ENCODE results near the gene ARMH3.

Gene ARMH3

DNA sequence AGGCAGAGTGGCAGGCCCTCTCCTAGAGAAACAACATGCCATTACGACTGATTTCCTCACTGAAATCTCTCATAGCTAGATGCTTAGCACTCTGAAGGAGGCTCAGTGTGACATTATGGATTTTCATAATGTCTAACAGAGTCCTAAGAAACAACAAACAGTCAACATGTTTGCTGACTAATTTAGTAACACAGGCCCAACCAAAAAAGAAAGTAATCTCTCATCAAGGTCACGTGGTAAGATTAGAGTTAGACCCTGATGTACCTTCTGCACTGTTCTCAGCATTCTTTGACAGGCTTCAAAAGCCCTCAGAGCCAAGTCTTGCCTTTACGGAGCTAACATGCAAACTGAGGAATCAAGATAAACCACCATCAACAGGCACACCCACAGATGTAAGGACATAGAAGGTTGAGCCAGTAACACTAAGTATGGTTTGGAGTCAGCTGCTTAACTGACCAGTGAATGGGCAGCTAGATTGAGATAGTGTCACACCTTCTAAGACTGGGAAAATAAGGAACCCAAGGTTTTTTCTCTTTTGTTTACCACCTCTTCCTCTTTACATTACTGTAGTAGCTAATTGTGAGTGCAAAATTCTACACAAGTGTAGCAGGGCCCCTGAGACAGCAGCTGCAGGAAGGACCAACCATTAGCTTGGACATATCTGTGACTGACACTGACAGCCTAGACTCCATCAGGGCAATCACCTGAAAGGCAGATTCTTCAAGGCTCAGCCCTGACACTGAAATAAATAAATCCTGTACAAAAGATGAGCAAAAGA, 197.1 kb downstream of the ARMH3 start:
- no peak for DNase-seq (ENCODE audit: low spot score)
- no peak for FAIRE-seq

GRCh38 chr10:101857802-101858476, 198.0 kb downstream of the ARMH3 start:
- no peak for DNase-seq (ENCODE audit: low spot score)
- FAIRE-seq = no peak

DNA sequence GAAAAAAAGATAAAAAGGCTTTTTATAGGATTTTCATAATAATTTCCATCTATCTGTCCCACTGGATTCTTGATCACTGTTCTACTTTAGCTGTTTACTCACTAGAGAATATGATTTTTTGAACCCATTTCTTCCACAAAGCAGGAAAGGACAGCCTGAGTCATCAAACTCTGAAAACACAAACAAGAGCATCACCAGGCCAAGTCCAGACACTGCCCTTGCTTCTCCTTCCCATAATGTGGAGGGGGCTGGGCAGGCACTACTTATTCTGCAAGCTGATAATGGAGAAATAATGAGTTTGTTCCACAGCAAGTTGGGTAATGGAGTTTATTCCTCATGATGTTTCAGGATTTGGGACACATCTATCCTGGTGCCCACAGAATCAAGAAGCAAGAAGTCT, 199.3 kb downstream of the ARMH3 start:
- FAIRE-seq (no peak), DNase-seq (ENCODE audit: low spot score) (no peak)

DNA sequence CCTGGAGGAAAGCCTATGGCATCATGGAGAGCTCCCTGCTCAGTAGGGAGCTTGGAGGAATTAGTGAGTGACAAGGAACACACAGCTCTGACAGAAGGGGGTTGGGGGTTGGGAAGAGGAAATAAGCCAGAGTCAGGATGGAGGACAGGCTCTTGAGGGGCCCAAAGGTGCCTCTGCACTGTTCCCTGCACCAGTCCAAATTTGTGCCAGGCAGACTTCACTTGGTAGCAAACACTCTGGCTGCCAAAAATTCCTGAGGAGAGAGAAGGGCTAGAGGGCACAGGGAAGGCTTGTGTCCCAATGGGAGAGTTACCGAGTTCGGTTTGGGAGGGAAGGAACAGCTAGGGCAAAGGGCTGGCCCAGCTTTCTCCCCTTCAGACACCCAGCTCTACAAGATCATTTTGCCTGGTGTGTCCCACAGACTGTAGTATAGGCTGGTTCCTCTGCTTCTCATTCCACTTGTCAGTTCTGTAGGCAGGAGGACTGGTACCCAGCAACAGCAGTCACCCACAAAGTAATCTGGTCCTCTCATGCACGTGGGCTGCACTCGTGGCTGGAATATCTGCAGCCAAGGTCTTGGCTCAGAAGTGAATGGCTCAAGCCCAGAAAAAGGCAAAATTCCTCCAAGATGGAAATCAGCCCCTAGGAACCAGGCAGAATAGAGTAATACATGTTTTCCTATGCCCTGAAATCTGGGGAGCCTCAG, 204.4 kb downstream of the ARMH3 start:
- FAIRE-seq (no peak), DNase-seq (ENCODE audit: low spot score) (no peak)

GRCh38 chr10:101850749-101851148, 205.2 kb downstream of the ARMH3 start:
- DNase-seq (ENCODE audit: low spot score) (no peak), FAIRE-seq (no peak)

GRCh38 chr10:101848894-101849351, 207.1 kb downstream of the ARMH3 start:
- DNase-seq (ENCODE audit: low spot score) (no peak), FAIRE-seq (no peak)

- FAIRE-seq = no peak
- no peak for DNase-seq (ENCODE audit: low spot score)
Measured at GRCh38 chr10:101848408-101848807, 207.6 kb downstream of the ARMH3 start.

DNA sequence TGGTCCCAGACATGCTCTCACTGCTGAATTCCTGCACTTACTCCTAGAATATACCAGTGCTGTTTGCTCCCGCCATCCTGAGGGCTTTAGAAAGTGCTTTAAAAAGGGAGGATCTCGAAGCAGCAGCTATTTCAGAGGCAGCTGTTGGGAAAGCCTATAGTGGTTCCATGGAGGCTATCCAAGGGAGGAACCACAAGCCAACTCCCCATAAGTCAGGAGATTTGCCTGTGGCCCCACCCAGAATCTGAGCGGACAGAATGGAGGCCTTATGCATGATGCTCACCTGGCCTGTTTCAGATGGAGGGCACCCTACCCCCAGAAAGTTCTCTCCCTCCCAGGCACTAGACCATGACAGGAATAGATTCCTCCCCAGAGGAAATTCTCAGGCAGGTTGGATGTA, 210.1 kb downstream of the ARMH3 start:
- no peak for FAIRE-seq

DNA sequence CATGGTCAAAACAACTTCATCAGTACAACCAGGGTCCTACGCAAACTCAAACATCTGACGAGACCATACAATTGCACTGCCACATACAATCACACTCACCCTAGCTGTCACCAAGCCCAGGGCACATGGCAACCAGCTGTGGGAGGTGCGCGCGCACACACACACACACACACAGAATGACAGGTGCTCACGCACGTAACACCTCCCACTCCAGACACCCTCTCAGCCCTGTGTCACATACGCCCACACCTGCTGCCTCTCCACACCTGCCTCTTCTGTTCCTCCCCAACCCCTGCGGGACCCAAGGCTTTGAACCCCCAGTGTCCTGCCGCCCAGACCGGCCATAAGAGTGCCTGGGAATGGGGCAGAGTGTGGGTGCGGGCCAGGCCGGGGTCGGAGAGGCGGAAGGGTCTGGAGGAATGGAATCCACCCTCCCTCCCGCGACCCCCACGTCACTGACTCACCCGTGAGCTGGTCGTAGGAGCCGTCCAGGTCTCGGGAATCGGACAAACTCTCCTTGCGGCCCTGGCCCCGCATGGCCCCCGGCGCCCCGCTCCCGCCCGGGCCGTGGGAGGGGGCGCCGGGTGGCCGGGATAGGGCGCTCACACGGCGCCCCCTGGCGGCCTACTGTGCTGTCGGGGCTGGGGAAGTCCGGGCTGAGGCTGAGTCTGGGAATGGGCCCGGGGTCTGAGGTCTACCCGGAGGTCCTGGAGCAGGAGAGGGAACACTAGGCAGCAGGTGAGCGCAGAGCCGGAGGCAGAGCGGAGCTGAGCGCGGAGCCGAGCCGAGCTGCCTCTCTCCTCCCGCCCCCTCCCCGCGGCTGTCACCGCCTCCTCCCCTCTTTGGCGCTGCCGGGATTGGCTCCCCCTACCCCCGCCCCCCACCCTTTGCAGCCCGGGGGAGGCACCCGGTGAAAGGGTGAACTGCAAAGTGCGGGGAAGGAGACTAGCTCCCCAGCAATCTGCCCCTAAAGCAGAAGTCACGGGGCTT, 212.6 kb downstream of the ARMH3 start, which contains the start of gene KCNIP2:
Gene KCNIP2, minus strand, starts transcription at position 769 of the 990 bp plus-strand sequence. Its CDS starts 232 bp downstream, at position 537.
- peak; percentile 50 for FAIRE-seq
- peak; percentile 67 for DNase-seq (ENCODE audit: low spot score)

More for the DNA sequence above, 210.1 kb downstream of the ARMH3 start:
- no peak for DNase-seq (ENCODE audit: low spot score)

- DNase-seq (ENCODE audit: low spot score) (no peak), FAIRE-seq (no peak)
Measured at GRCh38 chr10:101841826-101842225, 214.1 kb downstream of the ARMH3 start.

DNA sequence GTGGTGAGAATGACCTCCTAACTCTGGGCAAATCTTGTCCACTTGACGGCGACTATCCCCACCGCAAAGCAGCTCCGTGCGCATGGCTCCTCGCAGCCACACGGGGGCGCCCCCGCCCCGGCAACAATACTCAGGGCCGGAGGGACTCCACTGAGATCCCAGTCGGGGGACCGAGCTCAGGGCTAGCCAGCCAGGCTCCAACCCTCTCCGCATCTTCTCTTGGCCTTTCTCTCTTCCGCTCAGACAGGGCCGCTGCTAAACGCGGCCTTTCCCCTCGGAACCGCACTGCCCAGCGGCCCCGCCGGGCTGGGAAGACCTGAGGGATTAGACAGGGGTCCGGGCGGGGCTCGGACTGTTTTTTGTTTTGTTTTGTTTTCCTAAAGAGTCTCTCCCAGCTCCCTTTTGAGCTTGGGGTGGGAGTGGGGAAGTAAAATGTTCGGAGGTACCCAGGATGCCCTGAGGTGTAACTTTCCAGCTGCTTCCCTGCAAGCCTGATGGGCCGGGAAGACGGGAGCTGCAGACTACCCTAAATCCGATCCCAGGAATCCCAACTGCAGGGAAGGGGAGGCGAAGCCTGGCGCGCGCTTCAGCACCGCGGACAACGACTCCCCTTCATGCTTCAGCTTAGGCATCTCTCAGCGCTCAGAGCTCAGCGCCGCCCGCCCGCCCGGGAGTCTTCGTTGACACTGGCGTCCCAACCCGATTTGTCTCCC, 215.1 kb downstream of the ARMH3 start:
- peak; percentile 72 for FAIRE-seq

GRCh38 chr10:101840102-101840684, 215.8 kb downstream of the ARMH3 start:
- FAIRE-seq (no peak), DNase-seq (ENCODE audit: low spot score) (peak; percentile 47)

More for the DNA sequence above, 215.1 kb downstream of the ARMH3 start:
- DNase-seq (ENCODE audit: low spot score) = peak; percentile 88

- FAIRE-seq = no peak
- peak; percentile 80 for DNase-seq (ENCODE audit: low spot score)
Measured at GRCh38 chr10:101839416-101840063, 216.4 kb downstream of the ARMH3 start.

DNA sequence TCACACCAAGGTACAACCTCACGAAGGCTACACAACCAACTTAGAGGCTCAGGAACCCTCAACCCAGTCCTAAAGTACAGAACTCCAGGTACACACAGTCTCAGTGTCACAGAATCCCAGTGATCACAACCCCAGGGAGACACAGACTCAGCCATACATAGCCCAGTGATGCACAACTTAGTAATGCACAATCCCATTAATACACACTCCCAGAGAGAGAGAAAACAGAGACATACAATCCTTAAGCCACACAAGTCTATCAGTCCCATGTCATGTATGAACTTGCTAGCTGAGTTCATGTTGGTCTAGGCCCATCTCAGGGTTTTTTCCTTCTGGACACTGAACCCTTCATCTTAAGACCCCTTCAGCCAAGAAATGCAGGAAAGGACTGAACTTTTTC, 217.0 kb downstream of the ARMH3 start:
- FAIRE-seq (no peak), DNase-seq (ENCODE audit: low spot score) (no peak)

GRCh38 chr10:101838416-101838970, 217.5 kb downstream of the ARMH3 start:
- DNase-seq (ENCODE audit: low spot score) = no peak
- FAIRE-seq = no peak

GRCh38 chr10:101837748-101838147, 218.2 kb downstream of the ARMH3 start:
- no peak for DNase-seq (ENCODE audit: low spot score)
- no peak for FAIRE-seq

DNA sequence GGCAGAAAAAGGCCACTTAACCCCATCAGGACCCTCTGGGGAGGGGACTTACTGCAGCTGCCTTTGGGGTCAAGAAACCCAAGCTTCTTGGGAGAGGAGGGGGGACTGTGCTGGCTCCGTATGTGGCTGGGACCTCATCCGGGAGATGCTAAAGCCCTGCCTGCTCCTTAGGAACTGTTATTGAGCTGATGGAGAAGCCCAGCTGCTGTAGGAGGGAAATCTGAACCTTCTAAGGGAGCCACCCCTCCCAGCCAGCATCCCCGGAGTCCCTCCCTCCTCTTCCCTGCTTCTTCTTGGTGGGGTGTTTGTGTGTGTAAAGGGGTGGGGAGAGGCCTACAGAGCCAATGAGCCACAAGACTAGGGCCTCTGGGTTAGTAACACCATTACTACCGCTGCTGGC, 220.6 kb downstream of the ARMH3 start:
- FAIRE-seq (no peak), DNase-seq (ENCODE audit: low spot score) (no peak)

DNA sequence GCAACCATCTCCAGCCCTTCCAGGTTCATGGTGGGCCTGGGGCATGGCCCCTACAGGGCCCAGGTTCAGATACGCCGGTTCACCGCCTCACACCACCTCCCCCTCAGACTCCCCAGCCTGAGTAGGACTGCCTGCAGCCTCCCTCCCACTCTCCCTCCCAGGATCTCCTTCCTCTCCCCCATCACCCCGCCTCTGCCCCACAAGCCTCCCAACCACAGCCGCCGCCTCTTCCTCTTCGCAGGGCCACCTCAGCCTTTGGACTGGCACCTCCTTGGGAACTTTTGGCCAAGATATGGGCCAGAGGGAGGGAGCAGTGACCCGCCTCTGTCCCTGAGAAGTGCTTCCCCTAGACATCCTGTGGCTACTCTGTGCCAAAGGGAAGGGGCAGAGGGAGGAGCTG, 221.6 kb downstream of the ARMH3 start:
- no peak for FAIRE-seq

GRCh38 chr10:101833466-101833865, 222.5 kb downstream of the ARMH3 start:
- DNase-seq (ENCODE audit: low spot score) (no peak), FAIRE-seq (no peak)

More for the DNA sequence above, 221.6 kb downstream of the ARMH3 start:
- no peak for DNase-seq (ENCODE audit: low spot score)
